OCI-LY1 (cell line): Measurements from ENCODE around the gene EBF4.

Experiments
- EZH2 ChIP-seq: fragments of 200-600 bp; sonication (generic), shearing (Covaris generic); IDR thresholded peaks from 2 replicates; pipeline ENCODE4 v1.8.0; 2017; ENCODE audit warnings: borderline replicate concordance, mixed run types, mild to moderate bottlenecking, antibody characterized with exemption, low read length, moderate library complexity, mixed read lengths
- TF ChIP-seq, protein P1 (sequence below): fragments of 200-600 bp; sonication (generic), shearing (Covaris generic); IDR thresholded peaks from 2 replicates; pipeline ENCODE4 v1.5.1; 2017; ENCODE audit warnings: mild to moderate bottlenecking, antibody characterized with exemption, low read length, moderate library complexity, mixed read lengths

DNA sequence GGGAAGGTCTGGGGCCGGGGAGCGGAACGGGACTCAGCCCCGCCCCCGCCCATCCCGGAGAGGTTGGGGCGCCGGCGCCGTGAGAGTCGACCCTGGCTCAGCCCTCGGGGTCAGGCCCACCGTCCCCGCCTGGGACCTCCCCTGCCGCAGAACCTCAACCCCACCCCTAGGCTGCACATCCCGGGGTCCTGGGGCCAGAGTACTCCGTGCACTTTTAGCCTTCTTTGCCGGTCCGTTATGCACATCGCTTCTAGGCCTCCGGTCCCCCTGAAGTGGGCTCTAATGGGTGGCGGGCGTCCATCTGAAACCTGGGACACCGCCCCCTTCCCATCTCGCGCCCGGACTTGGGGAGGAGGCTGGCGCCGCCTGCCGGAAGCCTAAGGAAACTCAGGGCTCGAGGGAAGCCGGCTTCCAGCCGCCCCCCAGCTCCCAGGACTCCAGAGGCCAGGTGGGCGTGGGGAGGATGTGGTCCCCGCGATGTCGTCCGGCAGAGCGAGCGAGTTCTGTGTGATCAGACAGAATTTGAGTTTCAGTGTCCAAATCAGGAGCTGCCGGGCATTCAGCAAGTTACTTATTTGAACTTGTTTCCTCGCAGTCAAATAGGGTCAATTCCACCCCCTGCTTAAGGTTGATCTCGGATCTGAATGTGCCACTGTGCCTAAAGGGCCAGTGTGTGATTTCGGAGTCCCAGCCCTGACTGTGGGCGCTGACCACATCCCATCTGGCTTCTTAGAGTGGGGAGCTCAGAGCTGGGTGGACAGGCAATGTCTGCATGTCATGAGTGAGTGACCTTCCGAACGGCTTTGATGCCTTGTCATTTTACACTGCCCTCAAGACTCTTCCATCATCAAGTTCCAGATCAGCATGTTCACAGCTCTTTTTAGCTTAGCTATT lies 60.2 kb downstream of the EBF4 start:
- TF ChIP-seq, protein P1, sequence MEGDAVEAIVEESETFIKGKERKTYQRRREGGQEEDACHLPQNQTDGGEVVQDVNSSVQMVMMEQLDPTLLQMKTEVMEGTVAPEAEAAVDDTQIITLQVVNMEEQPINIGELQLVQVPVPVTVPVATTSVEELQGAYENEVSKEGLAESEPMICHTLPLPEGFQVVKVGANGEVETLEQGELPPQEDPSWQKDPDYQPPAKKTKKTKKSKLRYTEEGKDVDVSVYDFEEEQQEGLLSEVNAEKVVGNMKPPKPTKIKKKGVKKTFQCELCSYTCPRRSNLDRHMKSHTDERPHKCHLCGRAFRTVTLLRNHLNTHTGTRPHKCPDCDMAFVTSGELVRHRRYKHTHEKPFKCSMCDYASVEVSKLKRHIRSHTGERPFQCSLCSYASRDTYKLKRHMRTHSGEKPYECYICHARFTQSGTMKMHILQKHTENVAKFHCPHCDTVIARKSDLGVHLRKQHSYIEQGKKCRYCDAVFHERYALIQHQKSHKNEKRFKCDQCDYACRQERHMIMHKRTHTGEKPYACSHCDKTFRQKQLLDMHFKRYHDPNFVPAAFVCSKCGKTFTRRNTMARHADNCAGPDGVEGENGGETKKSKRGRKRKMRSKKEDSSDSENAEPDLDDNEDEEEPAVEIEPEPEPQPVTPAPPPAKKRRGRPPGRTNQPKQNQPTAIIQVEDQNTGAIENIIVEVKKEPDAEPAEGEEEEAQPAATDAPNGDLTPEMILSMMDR, result peak; percentile 80
- TF ChIP-seq EZH2, result no peak
